ENCODE measurements around the gene GTF3C6. TPM values are rescaled to one million over a fixed set of nuclear protein-coding genes. Genes with fewer than 3 reads are reported as not detected.

GTF3C6 gene
- total and polyA plus RNA-seq, 7 donors = 112 to 159 (median 126) TPM

GRCh38 chr6:110971468-110971867 lies 13.0 kb downstream of the GTF3C6 start:
- H3K27ac ChIP-seq = no peak overlapping the region
- no peak for TF ChIP-seq CTCF (IDR thresholded peaks at IDR 0.05)
- peaks cover 2 to 30% of the 10 kb centered on the region in 2 donors for H3K36me3 ChIP-seq (ENCODE audit: insufficient read depth in 1 of 2, low read depth in 1 of 2)
- DNase-seq (no peak), ATAC-seq (no peak)
- no peaks in the 10 kb centered on the region for H3K4me1 ChIP-seq
- H3K27me3 ChIP-seq (ENCODE audit: insufficient read depth in 3 of 3, low read length in 2 of 3) = no peaks in the 10 kb centered on the region
- H3K9me3 ChIP-seq = no peaks in the 10 kb centered on the region
- H3K4me3 ChIP-seq = no peak overlapping the region
- intact Hi-C loops (cut with DNase I) = no loop called here
- 64 to 70% (median 66%) methylated on average over 2 of the region's 2 CpGs for WGBS, 3 donors

GRCh38 chr6:110976575-110976974 lies 18.1 kb downstream of the GTF3C6 start:
- Histone ChIP-seq H3K4me3 (no peak overlapping the region), H3K4me1 (no peaks in the 10 kb centered on the region), H3K36me3 (ENCODE audit: insufficient read depth in 1 of 2, low read depth in 1 of 2) (no peaks in the 10 kb centered on the region), H3K27ac (no peak overlapping the region), H3K9me3 (no peaks in the 10 kb centered on the region), H3K27me3 (ENCODE audit: insufficient read depth in 3 of 3, low read length in 2 of 3) (no peaks in the 10 kb centered on the region)
- intact Hi-C loops (cut with DNase I) = no loop called here
- ATAC-seq = no peak
- DNase-seq = no peak
- no peak for TF ChIP-seq CTCF (IDR thresholded peaks at IDR 0.05)
- 70 to 89% (median 77%) methylated on average over 1 of the region's 1 CpG for WGBS, 3 donors

- no peak overlapping the region for H3K4me3 ChIP-seq
- no peaks in the 10 kb centered on the region for H3K9me3 ChIP-seq
- intact Hi-C loops (cut with DNase I) = no loop called here
Observed at GRCh38 chr6:110979565-110980101, 21.1 kb downstream of the GTF3C6 start.

GRCh38 chr6:110980227-110980626 lies 21.7 kb downstream of the GTF3C6 start:
- no peak for ATAC-seq
- intact Hi-C loops (cut with DNase I) = no loop called here
- WGBS, 3 donors = 94 to 96% (median 95%) methylated on average over 5 of the region's 5 CpGs
- no peaks in the 10 kb centered on the region for H3K27me3 ChIP-seq (ENCODE audit: insufficient read depth in 3 of 3, low read length in 2 of 3)
- peaks cover 6% of the 10 kb centered on the region for H3K4me1 ChIP-seq
- no peaks in the 10 kb centered on the region for H3K9me3 ChIP-seq
- no peak overlapping the region for H3K4me3 ChIP-seq
- H3K27ac ChIP-seq = no peak overlapping the region
- DNase-seq = no peak
- H3K36me3 ChIP-seq (ENCODE audit: insufficient read depth in 1 of 2, low read depth in 1 of 2) = peaks cover 0 to 7% of the 10 kb centered on the region in 2 donors
- no peak for TF ChIP-seq CTCF (IDR thresholded peaks at IDR 0.05)

More at GRCh38 chr6:110979565-110980101, 21.1 kb downstream of the GTF3C6 start:
- no peak for DNase-seq
- H3K4me1 ChIP-seq = peaks cover 6% of the 10 kb centered on the region
- peaks cover 0 to under 1% of the 10 kb centered on the region in 2 donors for H3K36me3 ChIP-seq (ENCODE audit: insufficient read depth in 1 of 2, low read depth in 1 of 2)
- no peak overlapping the region for H3K27ac ChIP-seq
- H3K27me3 ChIP-seq (ENCODE audit: insufficient read depth in 3 of 3, low read length in 2 of 3) = no peaks in the 10 kb centered on the region
- no peak for ATAC-seq
- WGBS, 3 donors = 94 to 97% (median 96%) methylated on average over 9 of the region's 9 CpGs
- no peak for TF ChIP-seq CTCF (IDR thresholded peaks at IDR 0.05)

- no peak for TF ChIP-seq CTCF (IDR thresholded peaks at IDR 0.05)
- H3K4me3 ChIP-seq = peak overlapping the region; percentile 87
- H3K27me3 ChIP-seq (ENCODE audit: insufficient read depth in 3 of 3, low read length in 2 of 3) = no peaks in the 10 kb centered on the region
- H3K36me3 ChIP-seq (ENCODE audit: insufficient read depth in 1 of 2, low read depth in 1 of 2) = peaks cover 0 to 11% of the 10 kb centered on the region in 2 donors
- ATAC-seq (no peak), DNase-seq (no peak)
- H3K27ac ChIP-seq = no peak overlapping the region
- peaks cover 6% of the 10 kb centered on the region for H3K4me1 ChIP-seq
- H3K9me3 ChIP-seq = no peaks in the 10 kb centered on the region
- intact Hi-C loops (cut with DNase I) = no loop called here
- 98 to 99% (median 99%) methylated on average over 9 of the region's 9 CpGs for WGBS, 3 donors
Observed at GRCh38 chr6:110980648-110981047, 22.1 kb downstream of the GTF3C6 start.

Data from psoas muscle (tissue), 8 donors.